Measurements from ENCODE around the gene RCC2. TPM values are rescaled to one million over a fixed set of nuclear protein-coding genes. Genes with fewer than 3 reads are reported as not detected.
"Not testable (repeated sequence)": the region's sequence is repeated elsewhere in the genome, so short reads cannot be mapped to it uniquely, and the experiment has no call there.

Gene RCC2
- total and polyA plus RNA-seq, 2 donors (not counting 1 experiment from before 2014, with no cell fraction given) = 21.5 to 23.6 TPM

GRCh38 chr1:17452686-17453085 is 13.2 kb upstream of the RCC2 start:
- Histone ChIP-seq H3K9ac (ENCODE audit: insufficient read depth, low read length) (no peak overlapping the region), H3K4me3 (replicated peaks in 1 of 4; ENCODE audit: control extremely low read depth in 1 of 4, insufficient read depth in 1 of 4, low read depth in 3 of 4, low read length in 4 of 4) (no peak overlapping the region), H4K20me1 (ENCODE audit: control insufficient read depth, extremely low read depth, insufficient read depth, low read length) (no peaks in the 10 kb centered on the region), H3K9me3 (ENCODE audit: control insufficient read depth, insufficient read depth, low read depth, low read length) (no peaks in the 10 kb centered on the region), H3K27me3 (ENCODE audit: control insufficient read depth, insufficient read depth, low read length) (no peaks in the 10 kb centered on the region), H3K36me3 (ENCODE audit: control insufficient read depth, insufficient read depth, low read length) (no peaks in the 10 kb centered on the region), H3K4me2 (ENCODE audit: extremely low read depth, insufficient read depth, low read length) (no peak overlapping the region), H3K79me2 (ENCODE audit: control insufficient read depth, insufficient read depth, low read length) (no peaks in the 10 kb centered on the region), H3K27ac (ENCODE audit: insufficient read depth, low read length) (no peak overlapping the region), H2AFZ (ENCODE audit: low read length) (no peak overlapping the region), H3K4me1 (ENCODE audit: control insufficient read depth, extremely low read depth, insufficient read depth, low read length) (no peaks in the 10 kb centered on the region)
- DNase-seq (ENCODE audit: low read depth in 2 of 2) = no peak
- no peak for TF ChIP-seq CTCF (conservative IDR thresholded peaks at IDR 0.05 in 1 of 2, IDR thresholded peaks at IDR 0.05 in 1 of 2; ENCODE audit: low read depth in 1 of 2, low read length in 2 of 2)
- TF ChIP-seq EZH2 (IDR thresholded peaks at IDR 0.05; ENCODE audit: low read length, missing control alignments) = no peak

GRCh38 chr1:17452203-17452602 is 12.7 kb upstream of the RCC2 start:
- not testable (repeated sequence) for H3K79me2 ChIP-seq (ENCODE audit: control insufficient read depth, insufficient read depth, low read length); H3K27me3 ChIP-seq (ENCODE audit: control insufficient read depth, insufficient read depth, low read length); H3K4me3 ChIP-seq (replicated peaks in 1 of 4; ENCODE audit: control extremely low read depth in 1 of 4, insufficient read depth in 1 of 4, low read depth in 3 of 4, low read length in 4 of 4); H4K20me1 ChIP-seq (ENCODE audit: control insufficient read depth, extremely low read depth, insufficient read depth, low read length); H2AFZ ChIP-seq (ENCODE audit: low read length); H3K4me1 ChIP-seq (ENCODE audit: control insufficient read depth, extremely low read depth, insufficient read depth, low read length); H3K9ac ChIP-seq (ENCODE audit: insufficient read depth, low read length); DNase-seq (ENCODE audit: low read depth in 2 of 2); H3K27ac ChIP-seq (ENCODE audit: insufficient read depth, low read length); H3K36me3 ChIP-seq (ENCODE audit: control insufficient read depth, insufficient read depth, low read length); H3K9me3 ChIP-seq (ENCODE audit: control insufficient read depth, insufficient read depth, low read depth, low read length); H3K4me2 ChIP-seq (ENCODE audit: extremely low read depth, insufficient read depth, low read length)

- Histone ChIP-seq H3K9me3 (ENCODE audit: control insufficient read depth, insufficient read depth, low read depth, low read length) (no peaks in the 10 kb centered on the region), H3K36me3 (ENCODE audit: control insufficient read depth, insufficient read depth, low read length) (no peaks in the 10 kb centered on the region), H3K79me2 (ENCODE audit: control insufficient read depth, insufficient read depth, low read length) (no peaks in the 10 kb centered on the region), H2AFZ (ENCODE audit: low read length) (no peak overlapping the region), H3K27me3 (ENCODE audit: control insufficient read depth, insufficient read depth, low read length) (no peaks in the 10 kb centered on the region), H4K20me1 (ENCODE audit: control insufficient read depth, extremely low read depth, insufficient read depth, low read length) (no peaks in the 10 kb centered on the region), H3K9ac (ENCODE audit: insufficient read depth, low read length) (no peak overlapping the region), H3K4me3 (replicated peaks in 1 of 4; ENCODE audit: control extremely low read depth in 1 of 4, insufficient read depth in 1 of 4, low read depth in 3 of 4, low read length in 4 of 4) (no peak overlapping the region), H3K4me1 (ENCODE audit: control insufficient read depth, extremely low read depth, insufficient read depth, low read length) (no peaks in the 10 kb centered on the region), H3K4me2 (ENCODE audit: extremely low read depth, insufficient read depth, low read length) (no peak overlapping the region), H3K27ac (ENCODE audit: insufficient read depth, low read length) (no peak overlapping the region)
- no peak for TF ChIP-seq EZH2 (IDR thresholded peaks at IDR 0.05; ENCODE audit: low read length, missing control alignments)
- no peak for TF ChIP-seq CTCF (conservative IDR thresholded peaks at IDR 0.05 in 1 of 2, IDR thresholded peaks at IDR 0.05 in 1 of 2; ENCODE audit: low read depth in 1 of 2, low read length in 2 of 2)
- no peak for DNase-seq (ENCODE audit: low read depth in 2 of 2)
Measured at GRCh38 chr1:17451731-17452130, 12.3 kb upstream of the RCC2 start.
